Peyer's patch (tissue), 4 donors: ENCODE measurements around the gene THSD7A.

ENCODE experiments used
- POLR2A ChIP-seq, 2 donors: fragments of 450-650 bp; IDR thresholded peaks; one replicate each; pipeline ENCODE4 v1.5.1; 2017; ENCODE audit warnings: antibody characterized with exemption in 2 of 2, mild to moderate bottlenecking in 2 of 2, moderate library complexity in 2 of 2
- TF ChIP-seq, protein P1 (sequence below), 6 experiments: fragments of 450-650 bp in 4 of 6; fragments of 200-600 bp in 2 of 6; sonication (generic) in 1 of 6; IDR thresholded peaks; one replicate each; pipeline ENCODE4 v1.5.1; 2017 to 2019; ENCODE audit warnings: antibody characterized with exemption in 6 of 6, mild to moderate bottlenecking in 3 of 6, moderate library complexity in 1 of 6

DNA sequence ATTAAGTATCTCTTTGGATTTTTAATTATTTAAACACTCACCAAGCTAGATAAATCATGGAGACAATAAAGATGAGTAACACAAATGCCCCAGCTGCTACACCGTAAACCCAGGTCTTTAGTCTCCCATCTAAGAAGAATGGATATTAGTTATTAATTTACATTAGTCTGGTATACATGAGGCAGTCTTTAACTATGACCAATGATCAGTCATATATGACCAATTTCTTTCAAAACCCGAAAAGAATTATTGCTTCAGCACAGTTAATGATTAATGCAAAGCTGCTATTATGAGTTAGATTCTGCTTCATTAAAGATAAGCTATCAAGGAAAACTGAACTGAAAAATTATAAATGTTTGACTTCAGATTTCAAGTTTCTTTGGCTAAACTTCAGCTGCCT, 455.5 kb downstream of the THSD7A start:
- no peak for TF ChIP-seq POLR2A (IDR thresholded peaks at IDR 0.05)
- TF ChIP-seq, protein P1, sequence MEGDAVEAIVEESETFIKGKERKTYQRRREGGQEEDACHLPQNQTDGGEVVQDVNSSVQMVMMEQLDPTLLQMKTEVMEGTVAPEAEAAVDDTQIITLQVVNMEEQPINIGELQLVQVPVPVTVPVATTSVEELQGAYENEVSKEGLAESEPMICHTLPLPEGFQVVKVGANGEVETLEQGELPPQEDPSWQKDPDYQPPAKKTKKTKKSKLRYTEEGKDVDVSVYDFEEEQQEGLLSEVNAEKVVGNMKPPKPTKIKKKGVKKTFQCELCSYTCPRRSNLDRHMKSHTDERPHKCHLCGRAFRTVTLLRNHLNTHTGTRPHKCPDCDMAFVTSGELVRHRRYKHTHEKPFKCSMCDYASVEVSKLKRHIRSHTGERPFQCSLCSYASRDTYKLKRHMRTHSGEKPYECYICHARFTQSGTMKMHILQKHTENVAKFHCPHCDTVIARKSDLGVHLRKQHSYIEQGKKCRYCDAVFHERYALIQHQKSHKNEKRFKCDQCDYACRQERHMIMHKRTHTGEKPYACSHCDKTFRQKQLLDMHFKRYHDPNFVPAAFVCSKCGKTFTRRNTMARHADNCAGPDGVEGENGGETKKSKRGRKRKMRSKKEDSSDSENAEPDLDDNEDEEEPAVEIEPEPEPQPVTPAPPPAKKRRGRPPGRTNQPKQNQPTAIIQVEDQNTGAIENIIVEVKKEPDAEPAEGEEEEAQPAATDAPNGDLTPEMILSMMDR (IDR thresholded peaks at IDR 0.05), result no peak
